ENCODE measurements around the gene MESP1.

MESP1 gene

DNA sequence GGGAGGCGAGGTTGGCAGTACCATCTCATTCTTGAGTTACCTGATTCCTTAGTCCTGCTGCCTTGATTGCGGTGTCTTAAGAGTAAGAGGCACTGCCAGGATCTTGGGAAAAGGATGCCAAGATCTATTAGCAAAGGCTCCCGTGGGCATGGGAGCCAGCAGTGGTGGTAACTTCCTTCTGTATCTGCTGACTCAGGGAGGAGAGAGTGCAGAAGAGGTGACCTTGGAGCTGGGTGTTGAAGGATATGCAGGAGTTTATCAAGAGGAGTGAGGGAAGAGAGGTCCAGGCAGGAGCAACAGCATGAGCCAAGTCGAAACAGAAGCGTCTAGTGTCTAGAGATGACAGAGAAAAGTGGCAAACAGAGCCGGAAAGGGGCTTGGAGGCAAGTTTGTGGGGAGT lies 29.6 kb upstream of the MESP1 start:
- no peak for DNase-seq

DNA sequence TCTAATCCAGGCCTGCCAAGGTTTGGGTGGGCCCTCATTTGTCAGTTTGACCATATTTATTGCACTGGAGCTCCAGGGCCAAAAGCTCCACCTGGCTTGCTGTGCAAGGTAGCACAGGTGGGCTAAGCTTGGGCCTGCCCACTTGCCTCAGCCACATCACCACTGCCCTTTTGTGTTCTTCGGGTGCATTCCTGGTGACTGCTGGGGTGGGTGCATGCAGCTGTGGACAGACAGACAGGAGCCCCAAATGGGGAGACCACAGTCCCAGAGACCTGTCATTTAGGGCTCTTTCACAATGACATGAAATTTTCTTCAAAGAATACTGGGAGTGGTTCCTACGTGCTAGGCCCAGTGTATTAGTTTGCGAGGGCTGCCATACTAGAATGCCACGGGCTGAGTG lies 27.8 kb upstream of the MESP1 start:
- no peak for DNase-seq

DNA sequence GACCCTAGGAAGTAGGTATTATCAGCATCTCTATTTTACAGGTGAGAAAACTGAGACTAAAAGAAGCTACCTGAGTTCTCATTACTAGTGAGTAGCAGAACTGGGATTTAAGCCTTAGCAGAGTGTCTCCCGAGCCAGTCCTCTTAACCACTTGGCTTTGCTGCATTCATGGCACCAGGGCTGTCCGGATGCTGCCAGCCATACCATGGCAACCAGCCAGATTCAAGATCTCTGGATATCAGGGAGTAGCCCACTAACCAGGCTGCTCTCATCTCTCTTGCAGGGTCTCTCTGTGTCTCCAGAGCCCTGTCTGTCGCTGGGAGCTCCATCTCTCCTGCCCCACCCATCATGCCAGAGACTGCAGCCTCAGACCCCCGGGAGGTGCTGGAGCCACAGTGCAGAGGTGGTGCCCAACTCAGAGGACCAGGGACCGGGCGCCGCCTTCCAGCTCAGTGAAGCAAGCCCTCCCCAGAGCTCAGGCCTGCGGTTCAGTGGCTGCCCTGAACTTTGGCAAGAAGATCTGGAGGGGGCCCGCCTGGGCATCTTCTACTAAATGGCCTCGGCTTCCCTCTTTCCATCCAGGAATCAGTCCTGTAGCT lies 26.8 kb upstream of the MESP1 start:
- DNase-seq: no peak

DNA sequence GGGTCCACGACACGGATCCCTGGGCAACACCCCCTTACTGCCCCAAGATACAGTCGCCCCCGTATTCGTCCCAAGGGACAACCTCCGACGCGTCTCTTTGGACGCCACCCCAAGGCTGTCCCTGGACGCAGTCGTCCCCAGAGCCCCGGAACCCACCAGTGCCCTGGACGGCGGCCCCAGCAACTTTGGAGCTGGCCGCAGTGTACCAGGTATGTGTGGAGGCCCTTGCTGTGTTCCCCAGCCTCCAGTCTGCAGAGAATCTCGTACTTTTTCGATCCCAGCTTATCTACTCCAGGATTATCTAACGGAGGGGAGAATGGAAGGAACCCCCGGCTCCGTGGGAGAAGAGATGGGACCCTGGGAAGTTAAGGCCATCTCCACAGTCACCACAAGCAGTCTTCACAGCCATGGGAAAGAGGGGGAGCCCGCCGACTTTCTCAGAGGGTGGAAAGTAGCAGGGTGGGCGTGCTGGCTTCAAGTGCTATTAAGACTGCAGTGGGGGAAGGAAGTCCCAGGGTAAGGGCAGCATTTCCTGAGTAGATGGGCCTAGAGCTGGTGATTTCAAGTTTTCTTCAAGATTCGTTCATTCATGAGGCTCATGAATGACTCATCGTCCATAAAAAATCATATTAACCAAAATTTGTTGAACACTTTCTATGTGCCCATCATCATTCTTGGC lies 26.2 kb upstream of the MESP1 start:
- no peak for DNase-seq

DNA sequence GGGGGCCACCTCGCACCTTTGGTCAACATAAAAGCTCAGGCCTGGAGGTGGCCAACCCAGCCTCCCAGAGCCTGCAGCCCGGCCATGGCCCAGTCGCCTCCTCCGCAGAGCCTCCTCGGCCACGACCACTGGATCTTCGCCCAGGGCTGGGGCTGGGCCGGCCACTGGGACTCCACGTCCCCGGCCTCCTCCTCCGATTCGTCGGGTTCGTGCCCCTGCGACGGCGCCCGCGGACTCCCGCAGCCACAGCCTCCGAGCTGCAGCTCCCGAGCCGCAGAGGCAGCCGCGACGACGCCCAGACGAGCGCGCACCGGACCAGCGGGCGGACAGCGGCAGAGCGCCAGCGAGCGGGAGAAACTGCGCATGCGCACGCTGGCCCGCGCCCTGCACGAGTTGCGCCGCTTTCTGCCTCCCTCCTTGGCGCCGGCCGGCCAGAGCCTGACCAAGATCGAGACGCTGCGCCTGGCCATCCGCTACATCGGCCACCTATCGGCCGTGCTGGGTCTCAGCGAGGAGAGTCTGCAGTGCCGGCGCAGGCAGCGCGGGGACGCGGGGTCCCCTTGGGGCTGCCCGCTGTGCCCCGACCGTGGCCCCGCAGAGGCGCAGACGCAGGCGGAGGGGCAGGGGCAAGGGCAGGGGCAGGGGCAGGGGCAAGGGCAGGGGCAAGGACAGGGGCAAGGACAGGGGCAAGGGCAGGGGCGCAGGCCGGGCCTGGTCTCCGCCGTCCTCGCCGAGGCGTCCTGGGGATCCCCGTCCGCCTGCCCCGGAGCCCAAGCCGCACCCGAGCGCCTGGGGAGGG lies 25.4 kb upstream of the MESP1 start, which contains the start of gene MESP2:
Gene MESP2 (plus strand): TSS at position 59 of the 799 bp plus-strand sequence. CDS start 26 bp downstream, at position 85.
- peak; percentile 71 for DNase-seq

DNA sequence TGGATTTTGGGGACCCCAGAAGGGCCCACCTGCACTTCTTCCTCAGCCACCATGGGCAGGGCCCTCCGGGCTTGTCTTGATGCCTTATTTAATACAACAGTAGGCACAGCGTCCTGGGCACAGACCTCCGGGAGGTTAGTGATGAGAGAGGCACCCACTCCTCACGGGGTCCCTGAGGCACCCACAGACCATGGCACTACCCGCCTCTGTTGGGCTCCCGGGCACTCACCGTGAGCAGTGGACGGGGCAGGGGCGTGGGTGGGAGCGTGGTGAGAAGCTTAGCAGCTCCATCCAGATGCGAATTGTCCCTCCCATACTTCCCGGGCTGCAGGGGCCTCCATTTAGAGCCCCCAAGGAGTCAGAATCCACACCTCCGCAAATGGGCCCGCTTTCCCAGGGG lies 24.8 kb upstream of the MESP1 start:
- DNase-seq: no peak

DNA sequence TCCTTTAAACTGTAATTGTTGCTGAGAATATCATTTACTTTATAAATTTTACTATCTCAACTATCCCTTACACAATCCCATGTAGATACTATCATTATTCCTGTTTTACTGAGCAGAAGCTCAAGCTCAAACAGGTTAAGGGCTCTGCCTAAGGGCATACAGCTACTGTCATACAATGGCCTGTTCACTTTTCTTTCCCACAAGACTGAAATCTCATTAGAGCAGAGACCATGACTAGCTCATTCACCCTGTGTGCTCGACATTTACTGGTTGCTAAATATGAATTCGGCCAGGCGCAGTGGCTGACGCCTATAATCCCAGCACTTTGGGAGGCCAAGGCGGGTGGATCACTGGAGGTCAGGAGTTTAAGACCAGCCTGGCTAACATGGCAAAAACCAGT lies 23.4 kb upstream of the MESP1 start:
- DNase-seq: no peak

DNA sequence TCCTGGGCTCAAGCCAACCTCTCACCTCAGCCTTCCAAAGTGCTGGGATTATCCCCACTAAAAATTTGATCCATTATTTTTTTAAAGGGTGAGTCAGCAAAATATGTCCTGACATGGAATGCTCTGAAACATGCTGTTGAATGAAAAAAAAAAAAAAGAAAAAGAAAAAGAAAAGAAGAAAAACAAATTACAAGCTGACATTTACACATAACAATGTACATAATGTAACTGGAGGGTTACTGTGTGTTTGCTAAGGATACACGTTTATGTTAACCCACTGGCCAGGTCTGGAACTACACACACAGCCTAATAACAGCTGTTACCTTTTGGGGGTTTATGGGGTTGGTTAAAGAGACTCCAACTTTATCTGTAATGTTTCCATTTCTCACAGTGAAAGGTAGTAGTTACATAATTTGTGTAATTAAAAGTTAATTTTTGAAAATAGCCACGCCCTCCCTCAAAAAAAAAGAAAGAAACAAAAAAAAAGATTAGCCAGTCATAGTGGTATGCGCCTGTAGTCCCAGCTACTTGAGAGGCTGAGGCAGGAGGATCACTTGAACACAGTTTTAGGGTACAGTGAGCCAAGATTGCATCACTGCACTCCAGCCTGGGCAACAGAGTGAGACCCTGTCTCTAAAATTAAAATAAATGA lies 22.0 kb upstream of the MESP1 start:
- DNase-seq: peak; percentile 49

DNA sequence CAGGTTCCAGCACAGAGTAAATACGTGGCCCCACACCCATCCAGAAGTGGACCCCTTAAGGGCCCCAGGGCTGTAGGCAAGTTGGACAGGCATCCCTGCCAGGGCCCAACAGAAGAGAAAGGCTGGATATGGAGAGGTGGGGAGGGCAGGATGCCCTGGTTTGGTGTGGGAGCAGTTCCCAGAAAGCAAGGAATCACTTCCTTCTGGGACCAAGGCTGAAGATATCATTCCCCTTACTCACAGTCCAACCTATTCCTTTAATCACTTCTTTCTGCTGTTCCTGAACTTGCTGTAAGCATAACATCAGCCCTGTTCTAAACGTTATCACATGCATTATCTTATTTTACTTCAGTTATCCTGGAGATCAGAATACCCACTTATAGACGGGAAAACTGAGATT lies 19.0 kb upstream of the MESP1 start:
- peak; percentile 57 for DNase-seq

DNA sequence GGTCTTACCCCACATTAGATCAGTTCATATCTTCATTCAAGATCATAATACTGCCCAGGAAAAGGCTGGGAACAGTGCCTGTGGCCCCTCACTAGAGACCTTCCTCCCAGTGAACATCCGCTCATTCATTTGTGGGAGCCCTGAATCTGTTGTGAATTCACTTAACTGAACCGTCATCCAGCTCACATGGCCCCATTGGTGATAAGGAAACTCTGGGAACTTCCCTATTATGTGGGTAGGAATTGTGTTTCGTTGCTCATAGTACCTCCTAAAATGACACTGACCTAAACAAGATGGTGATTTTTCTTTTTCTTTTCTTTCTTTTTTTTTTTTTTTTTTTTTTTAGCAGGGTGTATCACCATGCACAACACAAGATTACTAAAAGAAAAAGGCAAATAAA lies 18.3 kb upstream of the MESP1 start:
- no peak for DNase-seq

DNA sequence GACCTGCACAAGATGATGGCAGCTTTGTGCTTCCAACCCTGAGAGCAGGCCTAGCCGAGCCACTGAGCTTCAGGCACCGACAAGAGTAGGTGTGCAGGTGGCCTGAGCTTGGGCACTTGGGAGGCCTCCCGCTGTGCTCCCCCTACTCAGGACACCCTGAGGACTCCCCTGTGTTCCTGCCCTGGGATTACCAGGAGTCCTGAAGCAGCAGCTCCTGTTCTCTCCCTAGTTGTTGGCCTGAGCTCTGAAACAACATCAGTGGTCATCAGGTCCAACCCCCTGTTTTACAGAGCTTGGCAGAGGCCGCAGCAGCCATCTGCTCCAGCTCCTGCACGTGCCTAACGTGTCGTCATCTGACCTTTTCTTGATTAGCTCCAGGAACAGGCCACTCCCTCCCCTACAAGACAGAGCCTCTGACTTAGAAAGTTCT lies 17.0 kb upstream of the MESP1 start:
- no peak for DNase-seq

DNA sequence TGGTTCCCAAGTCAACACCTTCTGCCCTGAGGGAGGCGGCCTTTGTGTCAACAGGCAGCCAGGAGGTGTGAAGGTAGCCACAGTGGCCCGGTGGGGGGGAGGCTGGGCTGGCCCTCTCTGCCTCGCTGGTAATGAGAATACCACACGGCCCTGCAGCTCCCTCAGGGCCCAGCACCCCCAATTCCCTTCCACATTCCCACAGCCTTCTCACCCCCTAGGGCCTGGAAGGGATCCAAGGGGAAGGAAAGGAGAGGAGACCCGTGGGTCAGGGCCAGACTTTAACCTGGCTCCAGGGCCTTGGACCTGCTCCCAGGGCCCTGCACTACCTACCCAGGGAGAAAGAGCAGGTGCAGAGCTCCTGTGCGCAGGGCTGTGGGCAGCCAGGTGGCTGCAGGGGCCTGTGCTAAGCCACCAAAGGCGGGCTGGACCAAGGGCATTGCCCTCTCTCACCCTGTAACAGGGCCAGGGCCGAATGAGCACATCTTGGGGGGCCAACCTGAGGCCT lies 16.4 kb upstream of the MESP1 start:
- no peak for DNase-seq

DNA sequence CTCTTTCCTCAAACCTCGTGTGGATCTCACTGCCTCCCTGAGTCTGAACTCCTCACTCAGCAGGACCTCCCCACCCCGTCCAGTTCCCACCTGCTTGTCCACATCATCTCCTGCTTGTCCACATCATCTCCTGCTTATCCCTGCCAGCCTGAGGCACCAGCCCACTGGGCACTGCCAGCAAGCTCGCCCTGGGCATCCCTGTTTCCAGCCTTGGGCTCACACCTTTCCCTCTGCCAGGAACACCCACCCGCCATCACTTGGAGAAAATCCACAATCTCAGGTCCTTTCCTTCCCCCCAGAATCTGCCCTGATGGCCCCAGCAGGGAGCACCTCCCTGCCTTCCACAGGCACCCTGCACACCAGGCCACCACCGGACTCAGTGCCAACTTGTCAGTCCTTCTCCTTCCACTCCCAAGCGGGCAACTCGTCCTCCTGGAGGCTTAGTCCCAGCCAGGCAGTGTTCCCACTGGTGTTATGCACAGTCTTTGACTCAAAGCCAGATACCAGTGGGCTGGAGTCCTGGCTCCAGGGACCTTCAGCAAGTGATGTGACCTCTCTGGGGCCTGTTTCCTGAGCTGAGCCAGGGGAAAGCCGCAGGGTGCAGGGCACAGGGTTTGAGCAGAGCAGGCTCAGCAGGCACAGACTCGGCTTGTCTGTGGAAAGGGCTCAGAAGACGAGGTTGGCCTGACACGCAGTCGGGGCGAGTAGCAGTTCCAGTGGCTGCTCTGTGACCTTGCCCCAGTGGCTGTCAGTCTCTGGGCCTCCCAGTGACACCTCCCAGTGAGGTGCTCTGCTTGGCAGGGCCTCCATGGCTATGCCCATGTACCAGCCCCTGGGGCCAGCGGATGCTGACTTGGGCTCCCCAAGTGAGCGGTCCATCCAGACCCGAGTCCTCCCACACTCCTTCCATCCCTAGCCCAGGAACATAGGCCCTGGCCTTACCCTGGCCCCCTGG lies 15.6 kb upstream of the MESP1 start:
- no peak for DNase-seq

DNA sequence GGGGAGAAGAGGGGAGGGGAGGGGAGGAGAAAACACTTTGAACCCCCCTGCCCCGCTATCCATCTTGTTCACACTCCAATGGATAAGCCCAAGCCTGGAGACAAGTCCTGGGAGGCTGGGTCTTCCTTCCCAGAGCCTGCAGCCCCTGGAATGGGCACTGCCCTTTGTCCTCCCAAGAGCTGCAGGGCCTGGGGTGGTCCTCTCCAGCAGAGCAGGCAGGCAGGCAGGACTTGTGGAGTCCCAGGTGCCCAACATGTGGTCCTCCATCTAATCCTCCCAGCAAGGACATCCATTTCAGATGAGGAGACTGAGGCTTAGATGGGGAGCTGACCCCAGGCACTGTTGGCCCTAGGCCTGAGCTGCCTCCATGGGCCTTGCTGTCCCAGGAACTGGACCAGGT lies 14.6 kb upstream of the MESP1 start:
- DNase-seq: no peak

DNA sequence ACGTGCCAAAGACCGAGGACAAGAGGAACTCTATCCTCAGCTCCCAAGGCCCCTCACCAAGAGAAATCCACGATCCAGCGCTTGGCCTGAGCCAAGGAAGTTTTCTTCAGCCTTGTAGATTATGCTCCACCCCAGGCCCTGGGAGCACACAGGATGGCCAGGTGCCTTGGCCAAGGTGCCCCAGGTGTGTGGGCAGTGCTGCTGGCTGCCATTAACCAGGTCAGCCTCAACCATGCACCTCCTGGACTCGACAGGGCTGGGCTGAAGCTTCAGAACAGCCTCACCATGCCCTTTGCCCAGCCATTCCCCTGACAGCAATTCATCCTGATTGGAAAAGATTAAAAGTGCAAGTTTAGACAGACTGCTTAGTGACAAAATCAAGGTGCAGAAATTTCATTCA lies 10.9 kb upstream of the MESP1 start:
- DNase-seq: no peak

DNA sequence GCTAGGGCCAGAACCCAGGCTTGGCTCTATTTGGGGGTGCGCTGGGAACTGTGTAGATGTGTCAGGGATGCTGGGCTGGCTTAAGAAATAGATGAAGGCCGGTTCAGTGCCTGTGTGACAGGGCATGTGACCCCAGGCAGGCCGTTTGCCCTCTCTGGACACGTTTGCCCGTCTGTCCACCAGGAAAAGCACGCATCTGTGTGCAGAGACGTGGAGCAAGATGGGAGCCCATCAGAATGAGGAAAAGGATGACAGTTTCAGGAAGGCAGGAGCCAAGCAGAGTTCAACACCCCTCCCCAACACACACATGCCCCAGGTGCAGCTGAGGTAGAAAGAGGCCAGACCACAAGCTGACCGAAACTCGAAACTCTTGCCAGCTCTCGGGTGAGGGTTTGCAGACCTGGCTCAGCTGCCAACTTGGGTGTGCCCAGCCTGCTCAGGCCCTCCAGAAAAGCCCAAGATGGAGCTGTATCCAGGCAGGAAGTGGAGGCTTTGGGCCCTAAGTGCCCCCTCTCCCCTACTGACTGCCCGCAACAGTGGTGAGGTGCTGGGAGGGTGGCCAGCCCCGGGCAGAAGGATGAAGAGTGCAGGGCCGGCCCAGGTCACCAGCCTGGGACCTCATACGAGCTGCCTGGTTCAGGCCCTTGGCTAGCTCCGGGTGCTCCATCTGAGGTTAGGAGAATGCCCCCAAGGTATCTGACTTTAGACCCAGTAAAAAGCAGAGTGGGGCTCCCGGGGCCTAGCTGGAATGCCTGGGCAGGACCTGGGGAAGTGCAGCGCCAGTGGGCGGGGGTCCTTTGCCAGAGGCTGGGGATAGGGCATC lies 10.2 kb upstream of the MESP1 start:
- no peak for DNase-seq

DNA sequence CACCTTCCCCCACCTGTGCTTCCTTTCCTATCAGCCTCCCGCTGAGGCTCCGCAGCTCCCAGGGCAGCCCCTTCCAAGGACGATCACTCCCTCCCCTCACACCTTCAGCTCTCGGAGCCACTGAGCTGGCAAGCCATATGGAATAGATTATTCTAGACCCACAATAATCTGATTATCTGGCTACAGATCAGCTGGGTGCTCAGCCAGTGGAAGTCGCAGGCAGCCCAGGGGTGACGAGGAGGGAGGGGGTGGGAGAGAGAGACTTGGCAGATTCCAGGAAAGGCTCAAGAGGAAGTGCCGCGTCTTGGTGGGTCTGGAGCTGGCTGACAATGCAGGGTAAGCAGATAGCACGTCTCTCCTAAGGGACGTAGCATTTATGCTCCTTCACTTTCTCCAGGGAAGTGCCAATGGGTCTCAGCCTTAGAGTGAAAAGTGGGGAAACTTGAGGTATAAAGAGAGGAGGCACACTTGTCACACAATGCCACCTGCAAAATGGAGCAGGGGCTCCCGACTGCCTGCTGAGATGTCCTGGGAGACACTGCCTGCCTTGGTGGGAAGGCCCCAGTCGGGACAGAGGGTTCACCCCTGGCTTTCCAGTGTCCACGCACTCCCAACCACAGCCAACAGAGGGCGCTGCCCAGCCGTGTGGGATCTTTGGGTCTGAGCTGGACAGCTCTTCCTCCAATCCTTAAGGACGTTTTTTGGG lies 9.4 kb upstream of the MESP1 start:
- DNase-seq: peak; percentile 65

DNA sequence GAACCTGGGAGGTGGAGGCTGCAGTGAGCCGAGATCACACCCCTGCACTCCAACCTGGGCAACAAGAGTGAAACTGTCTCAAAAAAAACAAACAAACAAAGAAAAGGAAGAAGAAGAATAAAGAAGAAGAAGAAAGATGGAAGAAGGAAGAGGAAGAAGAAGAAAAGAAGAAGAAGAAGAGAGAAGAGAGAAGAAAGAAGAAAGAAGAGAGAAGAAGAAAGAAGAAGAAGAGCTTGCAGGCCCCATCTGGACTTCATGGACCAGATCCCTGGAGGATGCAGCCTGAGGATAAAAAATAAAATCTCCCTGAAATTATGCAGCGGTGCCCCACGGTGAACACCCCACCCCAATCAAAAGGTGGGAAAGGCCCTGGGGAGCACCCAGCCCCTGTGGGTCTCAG lies 8.8 kb upstream of the MESP1 start:
- DNase-seq: no peak

DNA sequence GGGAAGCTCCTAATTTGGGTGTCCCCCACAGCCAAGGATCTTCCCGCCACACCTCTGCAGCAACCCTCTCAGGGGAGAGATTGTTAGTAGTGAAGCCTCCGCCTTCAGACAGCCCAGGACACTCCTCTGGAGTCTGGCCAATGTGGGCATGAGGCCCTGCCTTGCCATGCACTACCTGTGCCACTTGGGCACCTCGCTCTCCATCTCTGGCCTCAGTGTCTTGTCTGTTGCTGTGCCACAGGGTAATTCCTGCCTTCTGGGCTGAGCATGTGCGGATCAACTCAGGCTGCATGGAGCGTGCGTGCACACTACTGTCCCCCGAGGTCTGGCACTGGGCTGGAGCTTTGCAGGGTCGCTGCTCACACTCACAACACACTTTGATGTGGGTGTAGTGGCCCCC lies 7.9 kb upstream of the MESP1 start:
- DNase-seq: no peak

DNA sequence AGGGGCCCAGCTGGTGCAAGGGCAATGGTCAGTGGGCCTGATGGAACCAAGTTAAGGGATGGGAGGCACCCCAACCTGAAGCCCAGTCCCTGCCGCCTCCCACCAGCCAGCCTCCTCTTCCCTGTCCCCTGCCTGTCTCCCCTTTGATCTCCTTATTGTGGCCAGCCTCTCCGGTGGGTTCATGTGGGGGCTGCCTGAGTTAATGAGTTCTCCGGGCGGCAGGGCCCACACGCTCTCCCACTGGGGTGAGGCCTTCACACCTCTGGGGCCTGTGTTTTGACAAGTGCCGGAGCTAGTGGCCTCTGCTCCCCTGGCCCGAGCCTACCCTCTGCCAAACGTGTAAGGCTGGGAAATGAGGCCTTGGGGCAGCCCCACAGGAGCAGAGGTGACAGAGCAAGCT lies 7.2 kb upstream of the MESP1 start:
- DNase-seq: no peak

DNA sequence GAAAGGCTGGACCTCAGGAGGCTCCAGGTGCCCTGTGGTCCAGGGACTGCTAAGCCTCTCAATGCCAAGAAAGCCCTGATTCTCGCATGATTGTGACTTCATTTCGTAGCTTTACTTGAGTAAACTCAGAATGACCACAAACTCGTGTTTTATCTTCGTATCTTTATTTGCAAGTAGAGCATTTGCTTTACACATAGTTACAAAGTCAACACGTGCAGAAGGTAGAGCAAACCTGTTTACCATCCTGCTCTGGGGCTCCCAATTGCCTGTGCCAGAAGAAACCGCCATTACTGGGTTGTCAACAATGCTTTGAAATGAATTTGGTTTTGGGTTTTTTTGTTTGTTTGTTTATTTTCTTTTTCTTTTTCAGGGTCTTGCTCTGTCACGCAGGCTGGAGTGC lies 5.8 kb upstream of the MESP1 start:
- DNase-seq: no peak

Data from fibroblast of skin of right quadriceps (primary cell).